Neuron (in vitro differentiated cells): ENCODE results near the gene ZBTB47.

Experiments used
- H2AFZ ChIP-seq: one replicate; pipeline ENCODE4 v1.6.1; 2013; ENCODE audit warnings: low read depth, mild to moderate bottlenecking, inconsistent platforms, low read length, moderate library complexity
- H3K27me3 ChIP-seq: one replicate; pipeline ENCODE4 v1.6.1; 2013; ENCODE audit warnings: low read length; ENCODE audit not compliant: insufficient read depth
- H3K36me3 ChIP-seq: one replicate; pipeline ENCODE4 v1.6.1; 2013; ENCODE audit warnings: low read length; ENCODE audit not compliant: insufficient read depth
- H3K4me1 ChIP-seq: one replicate; pipeline ENCODE4 v1.6.1; 2013; ENCODE audit warnings: low read length; ENCODE audit not compliant: insufficient read depth
- H3K4me3 ChIP-seq: 2 replicates; pipeline ENCODE4 v1.5.1; 2013; ENCODE audit warnings: mild to moderate bottlenecking, low read length, moderate library complexity
- H3K9me3 ChIP-seq: one replicate; pipeline ENCODE4 v1.6.1; 2013; ENCODE audit warnings: low read length

Gene ZBTB47

GRCh38 chr3:42673082-42673481 is 19.6 kb downstream of the ZBTB47 start:
- peaks cover 5% of the 10 kb centered on the region for H3K9me3 ChIP-seq
- no peaks in the 10 kb centered on the region for H3K36me3 ChIP-seq
- no peaks in the 10 kb centered on the region for H3K4me1 ChIP-seq
- H3K4me3 ChIP-seq, result no peak overlapping the region
- peaks cover 2% of the 10 kb centered on the region for H3K27me3 ChIP-seq
- H2AFZ ChIP-seq, result no peak overlapping the region

- H3K4me1 ChIP-seq, result no peaks in the 10 kb centered on the region
- H3K27me3 ChIP-seq, result peaks cover 2% of the 10 kb centered on the region
- no peaks in the 10 kb centered on the region for H3K36me3 ChIP-seq
- no peak overlapping the region for H3K4me3 ChIP-seq
- no peak overlapping the region for H2AFZ ChIP-seq
- H3K9me3 ChIP-seq, result peaks cover 5% of the 10 kb centered on the region
Observed at GRCh38 chr3:42674146-42674545, 20.6 kb downstream of the ZBTB47 start.

- no peaks in the 10 kb centered on the region for H3K36me3 ChIP-seq
- H3K27me3 ChIP-seq, result peaks cover 2% of the 10 kb centered on the region
- H2AFZ ChIP-seq, result no peak overlapping the region
- H3K4me3 ChIP-seq, result no peak overlapping the region
- no peaks in the 10 kb centered on the region for H3K4me1 ChIP-seq
- H3K9me3 ChIP-seq, result peaks cover 7% of the 10 kb centered on the region
Observed at GRCh38 chr3:42675909-42676308, 22.4 kb downstream of the ZBTB47 start.

- H3K4me1 ChIP-seq, result no peaks in the 10 kb centered on the region
- H3K4me3 ChIP-seq, result no peak overlapping the region
- no peaks in the 10 kb centered on the region for H3K36me3 ChIP-seq
- peaks cover 2% of the 10 kb centered on the region for H3K27me3 ChIP-seq
- peaks cover 7% of the 10 kb centered on the region for H3K9me3 ChIP-seq
- H2AFZ ChIP-seq, result no peak overlapping the region
Observed at GRCh38 chr3:42678447-42678846, 24.9 kb downstream of the ZBTB47 start.

- Histone ChIP-seq H3K4me3 (no peak overlapping the region), H3K4me1 (no peaks in the 10 kb centered on the region), H3K9me3 (peaks cover 7% of the 10 kb centered on the region), H2AFZ (no peak overlapping the region), H3K27me3 (peaks cover 2% of the 10 kb centered on the region), H3K36me3 (no peaks in the 10 kb centered on the region)
Observed at GRCh38 chr3:42680271-42680670, 26.8 kb downstream of the ZBTB47 start.

- H3K4me3 ChIP-seq, result no peak overlapping the region
- no peaks in the 10 kb centered on the region for H3K4me1 ChIP-seq
- H3K36me3 ChIP-seq, result no peaks in the 10 kb centered on the region
- no peak overlapping the region for H2AFZ ChIP-seq
- peaks cover 2% of the 10 kb centered on the region for H3K27me3 ChIP-seq
- H3K9me3 ChIP-seq, result peaks cover 7% of the 10 kb centered on the region
Observed at GRCh38 chr3:42680806-42681205, 27.3 kb downstream of the ZBTB47 start.

- no peaks in the 10 kb centered on the region for H3K36me3 ChIP-seq
Observed at GRCh38 chr3:42681361-42682038, 28.0 kb downstream of the ZBTB47 start.

GRCh38 chr3:42682301-42683070 is 29.0 kb downstream of the ZBTB47 start:
- Histone ChIP-seq H2AFZ (no peak overlapping the region), H3K9me3 (peaks cover 8% of the 10 kb centered on the region), H3K4me1 (no peaks in the 10 kb centered on the region), H3K4me3 (no peak overlapping the region), H3K36me3 (no peaks in the 10 kb centered on the region), H3K27me3 (no peaks in the 10 kb centered on the region)

More at GRCh38 chr3:42681361-42682038, 28.0 kb downstream of the ZBTB47 start:
- Histone ChIP-seq H3K9me3 (peaks cover 8% of the 10 kb centered on the region), H3K27me3 (no peaks in the 10 kb centered on the region), H2AFZ (no peak overlapping the region), H3K4me1 (no peaks in the 10 kb centered on the region), H3K4me3 (no peak overlapping the region)

- H2AFZ ChIP-seq, result no peak overlapping the region
- H3K4me3 ChIP-seq, result no peak overlapping the region
- peaks cover 8% of the 10 kb centered on the region for H3K9me3 ChIP-seq
- H3K4me1 ChIP-seq, result no peaks in the 10 kb centered on the region
- no peaks in the 10 kb centered on the region for H3K27me3 ChIP-seq
- no peaks in the 10 kb centered on the region for H3K36me3 ChIP-seq
Observed at GRCh38 chr3:42683875-42684598, 30.5 kb downstream of the ZBTB47 start.

- Histone ChIP-seq H2AFZ (no peak overlapping the region), H3K9me3 (peaks cover 7% of the 10 kb centered on the region), H3K36me3 (no peaks in the 10 kb centered on the region), H3K27me3 (no peaks in the 10 kb centered on the region), H3K4me3 (no peak overlapping the region), H3K4me1 (no peaks in the 10 kb centered on the region)
Observed at GRCh38 chr3:42684632-42685362, 31.3 kb downstream of the ZBTB47 start.

- Histone ChIP-seq H3K27me3 (no peaks in the 10 kb centered on the region), H3K9me3 (peaks cover 7% of the 10 kb centered on the region), H3K4me1 (no peaks in the 10 kb centered on the region), H3K36me3 (no peaks in the 10 kb centered on the region), H2AFZ (no peak within 1 kb of the TSS), H3K4me3 (no peak within 1 kb of the TSS)
Observed at GRCh38 chr3:42685363-42685881, 31.9 kb downstream of the ZBTB47 start, which contains the start of gene KLHL40. KLHL40 (plus strand) TSS chr3:42685537; CDS start chr3:42685619, 82 bp downstream.

- Histone ChIP-seq H3K36me3 (no peaks in the 10 kb centered on the region), H3K4me1 (no peaks in the 10 kb centered on the region), H3K27me3 (no peaks in the 10 kb centered on the region), H3K9me3 (peaks cover 7% of the 10 kb centered on the region), H3K4me3 (no peak overlapping the region), H2AFZ (no peak overlapping the region)
Observed at GRCh38 chr3:42685891-42686820, 32.7 kb downstream of the ZBTB47 start.
